ENCODE measurements around the gene SCD5.

DNA sequence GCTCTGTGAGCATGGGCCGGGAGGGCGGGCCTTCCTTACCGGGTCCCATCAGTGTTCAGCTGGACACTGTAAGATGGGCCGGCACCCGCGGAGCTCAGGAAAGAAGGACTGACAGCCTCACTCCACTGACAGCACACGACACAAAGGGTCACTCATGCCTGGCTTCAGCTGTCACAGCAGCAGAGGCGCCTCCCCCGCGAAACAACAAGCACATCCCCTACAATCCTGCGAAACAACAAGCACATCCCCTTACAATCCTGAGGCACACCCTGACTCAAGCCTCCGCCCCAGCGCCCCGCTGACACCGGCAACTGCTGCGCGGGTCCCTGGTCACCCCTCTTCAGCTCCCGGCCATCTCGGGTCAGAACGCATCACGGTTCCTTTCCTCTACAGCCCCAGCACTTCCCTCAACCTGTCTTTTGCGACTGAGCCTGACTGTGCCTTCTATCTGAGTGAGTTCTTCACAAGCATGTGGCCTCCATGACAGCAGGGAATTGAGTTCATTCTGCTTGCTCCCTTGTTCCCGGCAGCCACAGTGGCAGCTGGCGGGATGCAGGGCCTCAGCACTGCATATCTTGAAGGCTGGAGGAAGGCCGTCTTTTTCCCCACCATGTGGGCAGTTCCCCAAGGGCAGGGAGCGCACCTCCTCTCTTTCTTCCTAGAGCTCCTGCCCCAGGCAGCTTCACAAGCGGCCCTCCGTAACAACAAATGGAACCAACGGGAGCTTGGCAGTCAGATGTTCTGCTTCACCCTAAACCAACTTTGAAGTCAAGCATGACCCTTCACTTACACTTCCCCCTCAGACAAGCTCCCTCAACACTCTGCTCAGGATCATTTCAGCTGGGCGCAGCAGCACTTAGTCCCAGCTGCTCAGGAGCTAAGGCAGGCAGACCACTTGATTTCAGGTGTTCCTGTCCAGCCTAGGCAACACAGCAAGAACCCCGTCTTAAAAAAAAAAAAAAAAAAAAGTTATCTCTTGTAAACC lies 39.6 kb downstream of the SCD5 start:
- TF ChIP-seq, protein P1, sequence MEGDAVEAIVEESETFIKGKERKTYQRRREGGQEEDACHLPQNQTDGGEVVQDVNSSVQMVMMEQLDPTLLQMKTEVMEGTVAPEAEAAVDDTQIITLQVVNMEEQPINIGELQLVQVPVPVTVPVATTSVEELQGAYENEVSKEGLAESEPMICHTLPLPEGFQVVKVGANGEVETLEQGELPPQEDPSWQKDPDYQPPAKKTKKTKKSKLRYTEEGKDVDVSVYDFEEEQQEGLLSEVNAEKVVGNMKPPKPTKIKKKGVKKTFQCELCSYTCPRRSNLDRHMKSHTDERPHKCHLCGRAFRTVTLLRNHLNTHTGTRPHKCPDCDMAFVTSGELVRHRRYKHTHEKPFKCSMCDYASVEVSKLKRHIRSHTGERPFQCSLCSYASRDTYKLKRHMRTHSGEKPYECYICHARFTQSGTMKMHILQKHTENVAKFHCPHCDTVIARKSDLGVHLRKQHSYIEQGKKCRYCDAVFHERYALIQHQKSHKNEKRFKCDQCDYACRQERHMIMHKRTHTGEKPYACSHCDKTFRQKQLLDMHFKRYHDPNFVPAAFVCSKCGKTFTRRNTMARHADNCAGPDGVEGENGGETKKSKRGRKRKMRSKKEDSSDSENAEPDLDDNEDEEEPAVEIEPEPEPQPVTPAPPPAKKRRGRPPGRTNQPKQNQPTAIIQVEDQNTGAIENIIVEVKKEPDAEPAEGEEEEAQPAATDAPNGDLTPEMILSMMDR (IDR thresholded peaks at IDR 0.05): no peak
- TF ChIP-seq POLR2AphosphoS5 (IDR thresholded peaks at IDR 0.05): no peak
- no peak for TF ChIP-seq POLR2A (IDR thresholded peaks at IDR 0.05)

Data from prostate gland (tissue), 2 donors.